VCaP (cell line): ENCODE measurements around the gene BRCA1.
"Not testable (repeated sequence)": the region's sequence is repeated elsewhere in the genome, so short reads cannot be mapped to it uniquely, and the experiment has no call there.

ENCODE experiments used
- H3K27ac ChIP-seq: fragments of 450-650 bp; 2 replicates; pipeline ENCODE4 v1.5.1; 2017
- CTCF ChIP-seq: fragments of 450-650 bp; conservative IDR thresholded peaks from 2 replicates; pipeline ENCODE4 v1.5.1; 2017; ENCODE audit warnings: mild to moderate bottlenecking, moderate library complexity

The BRCA1 gene

GRCh38 chr17:43125133-43125966, at the start of gene BRCA1:
Gene BRCA1, minus strand, starts transcription at chr17:43125364. Its CDS starts 1,268 bp downstream, at chr17:43124096.
- no peak for TF ChIP-seq CTCF
- peak within 1 kb of the TSS; percentile 68 for H3K27ac ChIP-seq

GRCh38 chr17:43171586-43172487, 46.7 kb upstream of the BRCA1 start:
- TF ChIP-seq CTCF, result no peak; the same call in 1 of the 2 replicates
- peak overlapping the region; percentile 98 for H3K27ac ChIP-seq

GRCh38 chr17:43170766-43171585, 45.8 kb upstream of the BRCA1 start, which contains the start of gene NBR1:
Gene NBR1, plus strand, starts transcription at chr17:43171214. Its CDS starts 4,586 bp downstream, at chr17:43175800.
- H3K27ac ChIP-seq, result peak within 1 kb of the TSS; percentile 98

GRCh38 chr17:43170140-43170765, 45.1 kb upstream of the BRCA1 start:
- TF ChIP-seq CTCF, result no peak
- H3K27ac ChIP-seq, result peak overlapping the region; percentile 98

More at GRCh38 chr17:43170766-43171585, 45.8 kb upstream of the BRCA1 start, which contains the start of gene NBR1:
- peak; percentile 18; the same call in 1 of the 2 replicates for TF ChIP-seq CTCF

- TF ChIP-seq CTCF, result no peak
- peak overlapping the region; percentile 98 for H3K27ac ChIP-seq
These were observed 44.5 kb upstream of the BRCA1 start for GRCh38 chr17:43169561-43170139.

GRCh38 chr17:43165971-43166370, 40.8 kb upstream of the BRCA1 start:
- H3K27ac ChIP-seq, result not testable (repeated sequence)

GRCh38 chr17:43159957-43160356, 34.8 kb upstream of the BRCA1 start:
- not testable (repeated sequence) for H3K27ac ChIP-seq

GRCh38 chr17:43159232-43159631, 34.1 kb upstream of the BRCA1 start:
- not testable (repeated sequence) for H3K27ac ChIP-seq
